ENCODE results near the gene CMIP. TPM values are rescaled to one million over a fixed set of nuclear protein-coding genes. Genes with fewer than 3 reads are reported as not detected.

Gene CMIP
- total and polyA plus RNA-seq, 10 of the 15 experiments (the other 5 are each of a cell fraction or from before 2014, with no cell fraction given) = 1.2 to 43.2 (median 4.4) TPM

DNA sequence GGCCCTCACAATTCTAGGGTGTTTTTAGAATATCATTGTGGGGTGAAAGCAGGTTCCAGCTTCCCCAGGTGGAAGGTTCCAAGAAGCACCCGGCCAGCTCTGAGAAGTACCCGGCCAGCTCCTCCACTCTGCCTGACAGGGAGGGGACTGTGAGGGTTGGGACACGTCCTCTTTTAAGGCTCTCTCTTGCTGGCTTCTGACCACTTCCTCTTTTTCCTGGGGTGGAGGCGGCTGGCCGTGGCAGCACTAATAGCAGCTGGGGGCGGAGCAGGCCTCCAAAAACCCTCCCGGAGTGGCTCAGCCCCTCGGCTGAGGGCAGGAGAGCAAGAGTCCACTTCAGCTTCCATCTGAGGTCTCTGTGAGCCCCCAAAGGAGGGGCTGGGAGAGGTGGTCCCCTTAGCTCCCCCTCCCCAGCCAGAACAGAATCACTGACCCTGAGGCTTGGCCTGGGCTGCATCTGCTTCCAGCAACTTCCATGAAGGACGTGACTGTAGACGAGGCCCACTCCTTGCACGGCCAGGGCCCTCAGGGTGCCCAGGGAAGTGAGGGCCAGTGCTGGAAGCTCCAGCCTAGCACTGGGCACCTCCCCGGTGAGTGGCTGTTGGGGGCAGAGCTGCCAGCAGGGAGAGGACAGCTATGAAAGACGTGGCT lies 307.7 kb downstream of the CMIP start (continued):
- TF ChIP-seq, protein P1, sequence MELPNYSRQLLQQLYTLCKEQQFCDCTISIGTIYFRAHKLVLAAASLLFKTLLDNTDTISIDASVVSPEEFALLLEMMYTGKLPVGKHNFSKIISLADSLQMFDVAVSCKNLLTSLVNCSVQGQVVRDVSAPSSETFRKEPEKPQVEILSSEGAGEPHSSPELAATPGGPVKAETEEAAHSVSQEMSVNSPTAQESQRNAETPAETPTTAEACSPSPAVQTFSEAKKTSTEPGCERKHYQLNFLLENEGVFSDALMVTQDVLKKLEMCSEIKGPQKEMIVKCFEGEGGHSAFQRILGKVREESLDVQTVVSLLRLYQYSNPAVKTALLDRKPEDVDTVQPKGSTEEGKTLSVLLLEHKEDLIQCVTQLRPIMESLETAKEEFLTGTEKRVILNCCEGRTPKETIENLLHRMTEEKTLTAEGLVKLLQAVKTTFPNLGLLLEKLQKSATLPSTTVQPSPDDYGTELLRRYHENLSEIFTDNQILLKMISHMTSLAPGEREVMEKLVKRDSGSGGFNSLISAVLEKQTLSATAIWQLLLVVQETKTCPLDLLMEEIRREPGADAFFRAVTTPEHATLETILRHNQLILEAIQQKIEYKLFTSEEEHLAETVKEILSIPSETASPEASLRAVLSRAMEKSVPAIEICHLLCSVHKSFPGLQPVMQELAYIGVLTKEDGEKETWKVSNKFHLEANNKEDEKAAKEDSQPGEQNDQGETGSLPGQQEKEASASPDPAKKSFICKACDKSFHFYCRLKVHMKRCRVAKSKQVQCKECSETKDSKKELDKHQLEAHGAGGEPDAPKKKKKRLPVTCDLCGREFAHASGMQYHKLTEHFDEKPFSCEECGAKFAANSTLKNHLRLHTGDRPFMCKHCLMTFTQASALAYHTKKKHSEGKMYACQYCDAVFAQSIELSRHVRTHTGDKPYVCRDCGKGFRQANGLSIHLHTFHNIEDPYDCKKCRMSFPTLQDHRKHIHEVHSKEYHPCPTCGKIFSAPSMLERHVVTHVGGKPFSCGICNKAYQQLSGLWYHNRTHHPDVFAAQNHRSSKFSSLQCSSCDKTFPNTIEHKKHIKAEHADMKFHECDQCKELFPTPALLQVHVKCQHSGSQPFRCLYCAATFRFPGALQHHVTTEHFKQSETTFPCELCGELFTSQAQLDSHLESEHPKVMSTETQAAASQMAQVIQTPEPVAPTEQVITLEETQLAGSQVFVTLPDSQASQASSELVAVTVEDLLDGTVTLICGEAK (IDR thresholded peaks at IDR 0.05; ENCODE audit: borderline replicate concordance) = no peak; the same call in 1 of the 2 replicates
- TF ChIP-seq KLF5 (IDR thresholded peaks at IDR 0.05; ENCODE audit: partially characterized antibody) = no peak
- peak; percentile 80 for TF ChIP-seq POLR2AphosphoS5 (IDR thresholded peaks at IDR 0.05; ENCODE audit: low read length)
- TF ChIP-seq PAX5 (IDR thresholded peaks at IDR 0.05; ENCODE audit: borderline replicate concordance, low read depth, low read length) = peak; percentile 69; the same call in 1 of the 2 replicates
- peak; percentile 47; the same call in 1 of the 2 replicates for TF ChIP-seq HDGF (IDR thresholded peaks at IDR 0.05)
- TF ChIP-seq NKRF (conservative IDR thresholded peaks at IDR 0.05) = 0 out of 2 replicates have a peak, but pooled peaks have one; percentile 40
- 0 out of 2 replicates have a peak, but pooled peaks have one; percentile 55 for TF ChIP-seq TCF3 (IDR thresholded peaks at IDR 0.05; ENCODE audit: borderline replicate concordance, insufficient read depth, low read depth, low read length)
- 0 out of 2 replicates have a peak, but pooled peaks have one; percentile 23 for TF ChIP-seq ZNF384 (IDR thresholded peaks at IDR 0.05; ENCODE audit: borderline replicate concordance, low read depth, low read length)
- TF ChIP-seq CHD1 (IDR thresholded peaks at IDR 0.05; ENCODE audit: low read depth, low read length) = 0 out of 2 replicates have a peak, but pooled peaks have one; percentile 75
- TF ChIP-seq PML (IDR thresholded peaks at IDR 0.05; ENCODE audit: low read length) = peak; percentile 57; the same call in 1 of the 2 replicates
- peak; percentile 18; the same call in 1 of the 2 replicates for TF ChIP-seq CREB1 (IDR thresholded peaks at IDR 0.05; ENCODE audit: low read depth)
- TF ChIP-seq, protein P2, sequence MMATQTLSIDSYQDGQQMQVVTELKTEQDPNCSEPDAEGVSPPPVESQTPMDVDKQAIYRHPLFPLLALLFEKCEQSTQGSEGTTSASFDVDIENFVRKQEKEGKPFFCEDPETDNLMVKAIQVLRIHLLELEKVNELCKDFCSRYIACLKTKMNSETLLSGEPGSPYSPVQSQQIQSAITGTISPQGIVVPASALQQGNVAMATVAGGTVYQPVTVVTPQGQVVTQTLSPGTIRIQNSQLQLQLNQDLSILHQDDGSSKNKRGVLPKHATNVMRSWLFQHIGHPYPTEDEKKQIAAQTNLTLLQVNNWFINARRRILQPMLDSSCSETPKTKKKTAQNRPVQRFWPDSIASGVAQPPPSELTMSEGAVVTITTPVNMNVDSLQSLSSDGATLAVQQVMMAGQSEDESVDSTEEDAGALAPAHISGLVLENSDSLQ (IDR thresholded peaks at IDR 0.05) = peak; percentile 53; the same call in 1 of the 2 replicates
- TF ChIP-seq JUNB (IDR thresholded peaks at IDR 0.05) = no peak
- TF ChIP-seq MTA2 (IDR thresholded peaks at IDR 0.05; ENCODE audit: low read depth) = peak; percentile 81
- peak; percentile 92 for TF ChIP-seq RUNX3 (IDR thresholded peaks at IDR 0.05; ENCODE audit: low read length)
- no peak for TF ChIP-seq RELA (IDR thresholded peaks at IDR 0.05; ENCODE audit: borderline replicate concordance, partially characterized antibody)
- TF ChIP-seq MYC (IDR thresholded peaks at IDR 0.05; ENCODE audit: insufficient read depth, insufficient read length, insufficient replicate concordance, low read length, severe bottlenecking) = no peak
- peak; percentile 85 for TF ChIP-seq RELB (IDR thresholded peaks at IDR 0.05; ENCODE audit: low read depth)

All from GM12878 (cell line).